Muscle layer of colon (tissue), 2 donors: ENCODE results near the gene NEGR1.

Source experiments
- H3K27ac ChIP-seq: one replicate; pipeline ENCODE4 v1.7.0; 2013; ENCODE audit warnings: low read depth, mild to moderate bottlenecking, low read length, moderate library complexity
- H3K27me3 ChIP-seq, 2 donors: one replicate each; pipeline ENCODE4 v1.7.0; 2013; ENCODE audit warnings: low read length in 2 of 2, mild to moderate bottlenecking in 2 of 2; ENCODE audit not compliant: insufficient read depth in 2 of 2, control insufficient read depth in 1 of 2
- H3K36me3 ChIP-seq: one replicate; pipeline ENCODE4 v1.7.0; 2013; ENCODE audit warnings: mild to moderate bottlenecking, low read length; ENCODE audit not compliant: insufficient read depth
- H3K4me1 ChIP-seq: one replicate; pipeline ENCODE4 v1.7.0; 2013; ENCODE audit warnings: mild to moderate bottlenecking, low read length; ENCODE audit not compliant: insufficient read depth
- H3K4me3 ChIP-seq, 2 donors: one replicate each; pipeline ENCODE4 v1.7.0; 2013; ENCODE audit warnings: low read length in 2 of 2, low read depth in 1 of 2, mild to moderate bottlenecking in 1 of 2, moderate library complexity in 1 of 2
- H3K9ac ChIP-seq: one replicate; pipeline ENCODE4 v1.7.0; 2013; ENCODE audit warnings: low read length
- H3K9me3 ChIP-seq: one replicate; pipeline ENCODE4 v1.7.0; 2013; ENCODE audit warnings: mild to moderate bottlenecking, low read length
- donor health status: abdominal sarcoma.
- donor health status: Adenocarcinoma of cecum.

Gene NEGR1

GRCh38 chr1:71777094-71777493 is 505.2 kb downstream of the NEGR1 start:
- no peak overlapping the region for H3K4me3 ChIP-seq

GRCh38 chr1:71774705-71775104 is 507.6 kb downstream of the NEGR1 start:
- no peak overlapping the region for H3K4me3 ChIP-seq
- H3K27ac ChIP-seq, result no peak overlapping the region
- no peaks in the 10 kb centered on the region for H3K36me3 ChIP-seq
- no peaks in the 10 kb centered on the region for H3K27me3 ChIP-seq
- H3K4me1 ChIP-seq, result no peaks in the 10 kb centered on the region
- no peak overlapping the region for H3K9ac ChIP-seq
- H3K9me3 ChIP-seq, result no peaks in the 10 kb centered on the region

More at GRCh38 chr1:71777094-71777493, 505.2 kb downstream of the NEGR1 start:
- H3K27me3 ChIP-seq, result no peaks in the 10 kb centered on the region
- no peaks in the 10 kb centered on the region for H3K9me3 ChIP-seq
- H3K4me1 ChIP-seq, result no peaks in the 10 kb centered on the region
- H3K9ac ChIP-seq, result no peak overlapping the region
- no peak overlapping the region for H3K27ac ChIP-seq
- H3K36me3 ChIP-seq, result no peaks in the 10 kb centered on the region

- Histone ChIP-seq H3K36me3 (no peaks in the 10 kb centered on the region), H3K4me1 (no peaks in the 10 kb centered on the region), H3K27ac (no peak overlapping the region), H3K9me3 (no peaks in the 10 kb centered on the region), H3K9ac (no peak overlapping the region), H3K4me3 (no peak overlapping the region), H3K27me3 (no peaks in the 10 kb centered on the region)
Observed at GRCh38 chr1:71770121-71770520, 512.2 kb downstream of the NEGR1 start.

GRCh38 chr1:71766748-71767147 is 515.6 kb downstream of the NEGR1 start:
- Histone ChIP-seq H3K36me3 (no peaks in the 10 kb centered on the region), H3K4me1 (no peaks in the 10 kb centered on the region), H3K4me3 (no peak overlapping the region), H3K27ac (no peak overlapping the region), H3K27me3 (no peaks in the 10 kb centered on the region), H3K9ac (no peak overlapping the region), H3K9me3 (no peaks in the 10 kb centered on the region)

- no peaks in the 10 kb centered on the region for H3K36me3 ChIP-seq
- H3K9me3 ChIP-seq, result no peaks in the 10 kb centered on the region
- no peak overlapping the region for H3K9ac ChIP-seq
- H3K4me3 ChIP-seq, result no peak overlapping the region
- no peak overlapping the region for H3K27ac ChIP-seq
- no peaks in the 10 kb centered on the region for H3K27me3 ChIP-seq
- no peaks in the 10 kb centered on the region for H3K4me1 ChIP-seq
Observed at GRCh38 chr1:71762514-71763255, 519.7 kb downstream of the NEGR1 start.

- Histone ChIP-seq H3K36me3 (no peaks in the 10 kb centered on the region), H3K9me3 (no peaks in the 10 kb centered on the region), H3K27ac (no peak overlapping the region), H3K9ac (no peak overlapping the region), H3K4me3 (no peak overlapping the region), H3K27me3 (no peaks in the 10 kb centered on the region), H3K4me1 (no peaks in the 10 kb centered on the region)
Observed at GRCh38 chr1:71755441-71755840, 526.9 kb downstream of the NEGR1 start.

GRCh38 chr1:71753746-71754145 is 528.6 kb downstream of the NEGR1 start:
- H3K4me3 ChIP-seq, result no peak overlapping the region
- no peaks in the 10 kb centered on the region for H3K36me3 ChIP-seq
- no peaks in the 10 kb centered on the region for H3K4me1 ChIP-seq

GRCh38 chr1:71745326-71745725 is 537.0 kb downstream of the NEGR1 start:
- Histone ChIP-seq H3K9me3 (no peaks in the 10 kb centered on the region), H3K4me3 (no peak overlapping the region), H3K4me1 (no peaks in the 10 kb centered on the region), H3K36me3 (no peaks in the 10 kb centered on the region), H3K27me3 (no peaks in the 10 kb centered on the region), H3K27ac (no peak overlapping the region), H3K9ac (no peak overlapping the region)

More at GRCh38 chr1:71753746-71754145, 528.6 kb downstream of the NEGR1 start:
- Histone ChIP-seq H3K9ac (no peak overlapping the region), H3K27me3 (no peaks in the 10 kb centered on the region), H3K27ac (no peak overlapping the region), H3K9me3 (no peaks in the 10 kb centered on the region)

- H3K9ac ChIP-seq, result no peak overlapping the region
- no peaks in the 10 kb centered on the region for H3K36me3 ChIP-seq
- H3K4me1 ChIP-seq, result no peaks in the 10 kb centered on the region
- H3K27ac ChIP-seq, result no peak overlapping the region
- no peak overlapping the region for H3K4me3 ChIP-seq
- H3K27me3 ChIP-seq, result no peaks in the 10 kb centered on the region
- H3K9me3 ChIP-seq, result no peaks in the 10 kb centered on the region
Observed at GRCh38 chr1:71743862-71744261, 538.5 kb downstream of the NEGR1 start.

- no peaks in the 10 kb centered on the region for H3K4me1 ChIP-seq
- no peaks in the 10 kb centered on the region for H3K27me3 ChIP-seq
- no peaks in the 10 kb centered on the region for H3K9me3 ChIP-seq
- no peak overlapping the region for H3K27ac ChIP-seq
- no peak overlapping the region for H3K4me3 ChIP-seq
- H3K36me3 ChIP-seq, result no peaks in the 10 kb centered on the region
- no peak overlapping the region for H3K9ac ChIP-seq
Observed at GRCh38 chr1:71738910-71739309, 543.4 kb downstream of the NEGR1 start.

GRCh38 chr1:71738256-71738655 is 544.1 kb downstream of the NEGR1 start:
- no peaks in the 10 kb centered on the region for H3K27me3 ChIP-seq
- H3K9me3 ChIP-seq, result no peaks in the 10 kb centered on the region
- no peak overlapping the region for H3K27ac ChIP-seq
- no peak overlapping the region for H3K9ac ChIP-seq
- no peaks in the 10 kb centered on the region for H3K4me1 ChIP-seq
- H3K36me3 ChIP-seq, result no peaks in the 10 kb centered on the region
- H3K4me3 ChIP-seq, result no peak overlapping the region

GRCh38 chr1:71737768-71738167 is 544.6 kb downstream of the NEGR1 start:
- H3K27ac ChIP-seq, result no peak overlapping the region
- H3K27me3 ChIP-seq, result no peaks in the 10 kb centered on the region
- no peaks in the 10 kb centered on the region for H3K9me3 ChIP-seq
- H3K4me3 ChIP-seq, result no peak overlapping the region
- no peak overlapping the region for H3K9ac ChIP-seq
- no peaks in the 10 kb centered on the region for H3K4me1 ChIP-seq
- no peaks in the 10 kb centered on the region for H3K36me3 ChIP-seq
